Muscle layer of duodenum (tissue), 2 donors: ENCODE data around the gene XPC.

Source experiments
- H3K27ac ChIP-seq: one replicate; pipeline ENCODE4 v1.7.0; 2013; ENCODE audit warnings: mild to moderate bottlenecking, low read length
- H3K27me3 ChIP-seq: one replicate; pipeline ENCODE4 v1.7.0; 2013; ENCODE audit warnings: low read depth, mild to moderate bottlenecking, control low read depth, low read length
- H3K36me3 ChIP-seq, 2 donors: one replicate each; pipeline ENCODE4 v1.7.0; 2013; ENCODE audit warnings: low read length in 2 of 2, control low read depth in 1 of 2, mild to moderate bottlenecking in 1 of 2; ENCODE audit not compliant: insufficient read depth in 2 of 2, control insufficient read depth in 1 of 2
- H3K4me1 ChIP-seq, 2 donors: one replicate each; pipeline ENCODE4 v1.7.0; 2013; ENCODE audit warnings: low read length in 2 of 2, mild to moderate bottlenecking in 2 of 2, control low read depth in 1 of 2, moderate library complexity in 1 of 2; ENCODE audit not compliant: insufficient read depth in 2 of 2, control insufficient read depth in 1 of 2
- H3K4me3 ChIP-seq, 2 donors: one replicate each; pipeline ENCODE4 v1.7.0; 2013; ENCODE audit warnings: low read length in 2 of 2, low read depth in 1 of 2, mild to moderate bottlenecking in 1 of 2
- H3K9me3 ChIP-seq, 2 donors: one replicate each; pipeline ENCODE4 v1.7.0; 2013; ENCODE audit warnings: low read length in 2 of 2, control low read depth in 1 of 2, mild to moderate bottlenecking in 1 of 2; ENCODE audit not compliant: control insufficient read depth in 1 of 2
- donor health status: healthy.

Gene XPC

DNA sequence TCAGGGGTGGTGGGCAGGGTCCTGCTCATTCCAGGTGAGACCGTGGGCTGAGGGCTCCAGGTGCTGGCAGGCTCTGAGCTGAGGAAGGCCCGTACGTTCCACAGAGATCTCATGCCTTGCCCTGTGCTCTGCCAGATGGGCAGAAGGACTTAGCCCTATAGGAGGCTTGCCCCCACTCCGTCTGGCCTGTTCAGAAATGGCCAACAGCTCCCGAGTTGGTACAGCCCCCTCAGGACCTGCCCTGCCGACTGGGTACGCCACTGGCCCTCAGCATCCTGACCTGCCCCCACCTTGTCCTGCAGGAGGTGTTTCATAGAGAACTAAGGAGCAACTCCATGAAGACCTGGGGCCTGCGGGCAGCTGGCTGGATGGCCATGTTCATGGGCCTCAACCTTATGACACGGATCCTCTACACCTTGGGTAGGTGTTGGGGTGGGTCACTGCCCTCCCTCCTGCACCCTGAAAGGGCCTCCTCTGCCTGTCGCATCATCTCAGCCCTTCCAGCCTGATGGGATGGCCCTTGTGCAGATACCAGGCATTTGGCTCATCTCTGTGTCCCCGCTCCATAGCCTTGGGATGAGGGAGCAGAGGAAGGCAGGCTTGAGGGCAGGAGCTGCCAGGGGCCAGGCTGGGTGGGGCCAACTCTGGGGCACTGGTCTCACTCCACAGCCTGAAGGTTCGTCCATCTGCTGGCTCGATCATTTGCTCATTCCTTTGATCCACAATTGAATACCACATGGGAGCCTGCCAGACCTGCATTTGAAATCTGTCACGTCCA lies 39.3 kb downstream of the XPC start:
- H3K4me1 ChIP-seq = peaks cover 5 to 28% of the 10 kb centered on the region in 2 donors
- H3K27ac ChIP-seq = no peak overlapping the region
- no peak overlapping the region for H3K4me3 ChIP-seq
- H3K36me3 ChIP-seq = peaks cover 49 to 81% of the 10 kb centered on the region in 2 donors
- no peaks in the 10 kb centered on the region for H3K9me3 ChIP-seq
- H3K27me3 ChIP-seq = no peaks in the 10 kb centered on the region

DNA sequence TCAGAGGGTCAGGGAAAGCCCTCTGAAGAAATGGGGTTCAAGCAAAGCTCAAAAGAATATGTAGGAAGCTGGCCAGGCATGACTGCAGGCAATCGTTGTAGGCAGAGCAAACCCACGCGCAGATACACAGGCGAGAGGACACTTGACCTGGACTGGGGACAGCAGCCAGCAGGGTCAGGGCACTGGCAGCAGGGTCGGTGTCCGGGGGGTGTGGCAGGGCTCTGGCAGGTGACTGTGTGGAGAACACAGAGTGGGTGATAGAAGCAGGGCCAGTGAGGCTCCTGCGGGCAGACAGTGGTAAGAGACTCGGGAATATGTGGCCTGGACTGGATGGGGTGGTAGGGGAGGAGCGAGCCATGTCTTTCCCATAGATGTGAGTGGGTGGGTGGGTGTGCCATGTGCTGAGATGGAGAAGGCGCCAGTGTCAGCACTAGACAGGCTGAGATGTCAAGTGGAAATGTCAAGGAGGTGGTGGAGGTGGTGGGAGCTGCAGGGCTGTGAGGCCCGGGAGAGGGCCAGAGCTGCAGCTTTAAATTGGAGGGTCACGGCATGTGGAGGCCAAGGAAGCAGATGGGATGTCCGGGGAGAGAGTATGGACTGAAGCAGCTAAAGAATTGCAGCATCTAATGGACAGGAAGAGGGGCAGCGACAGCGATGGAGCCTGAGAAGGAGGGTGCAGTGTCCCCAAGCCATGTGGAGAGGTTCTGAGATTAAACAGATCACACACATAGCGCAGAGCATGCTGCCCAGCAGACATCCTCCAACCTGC lies 40.1 kb downstream of the XPC start:
- H3K27ac ChIP-seq = no peak overlapping the region
- peaks cover 55 to 87% of the 10 kb centered on the region in 2 donors for H3K36me3 ChIP-seq
- no peaks in the 10 kb centered on the region for H3K27me3 ChIP-seq
- H3K4me1 ChIP-seq = peaks cover 0 to 21% of the 10 kb centered on the region in 2 donors
- no peak overlapping the region for H3K4me3 ChIP-seq
- H3K9me3 ChIP-seq = no peaks in the 10 kb centered on the region

DNA sequence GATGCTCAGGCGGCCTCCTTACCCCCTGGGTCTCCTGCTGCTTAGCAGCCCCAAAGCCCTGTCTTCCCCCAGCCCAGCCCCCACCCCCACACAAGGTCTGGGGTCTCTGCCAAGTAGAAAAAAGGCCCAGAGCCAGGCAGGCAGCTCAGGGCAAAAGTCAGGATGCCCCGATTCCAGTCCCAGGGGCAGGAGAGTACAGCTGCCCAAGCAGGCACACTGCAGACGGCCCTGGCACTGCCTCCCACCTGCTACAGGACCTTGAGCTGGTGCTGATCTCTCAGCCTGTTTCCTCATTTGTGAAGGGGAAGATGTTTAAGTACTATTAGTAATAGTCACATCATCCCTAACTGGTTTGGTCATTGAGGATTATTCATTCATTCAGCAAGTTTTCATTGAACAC lies 41.0 kb downstream of the XPC start:
- peaks cover 0 to 21% of the 10 kb centered on the region in 2 donors for H3K4me1 ChIP-seq
- peaks cover 64 to 95% of the 10 kb centered on the region in 2 donors for H3K36me3 ChIP-seq
- no peaks in the 10 kb centered on the region for H3K9me3 ChIP-seq
- H3K4me3 ChIP-seq = no peak overlapping the region
- no peak overlapping the region for H3K27ac ChIP-seq
- H3K27me3 ChIP-seq = no peaks in the 10 kb centered on the region

DNA sequence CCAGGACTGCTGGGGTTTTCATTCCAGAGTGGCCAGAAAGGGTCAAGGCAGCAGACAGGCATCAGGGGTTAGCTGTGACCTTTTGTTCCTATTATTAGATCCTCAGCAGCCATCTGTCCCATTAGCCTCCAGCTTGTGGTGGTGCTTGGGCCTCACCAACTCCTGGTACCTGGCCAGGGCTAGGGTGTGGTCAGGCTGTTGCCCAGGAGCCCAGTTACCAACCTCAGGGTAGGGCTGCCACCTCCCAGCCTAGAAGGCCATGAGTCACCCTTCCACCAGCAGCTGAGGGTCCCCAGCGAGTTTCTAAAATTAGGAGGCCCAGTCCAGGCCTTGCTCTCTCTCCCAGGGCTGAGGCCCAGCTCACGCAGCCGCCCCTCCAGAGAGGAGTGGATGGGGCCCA lies 41.4 kb downstream of the XPC start:
- Histone ChIP-seq H3K27ac (no peak overlapping the region), H3K4me1 (peaks cover 0 to 21% of the 10 kb centered on the region in 2 donors), H3K36me3 (peaks cover 65 to 95% of the 10 kb centered on the region in 2 donors), H3K9me3 (no peaks in the 10 kb centered on the region), H3K27me3 (no peaks in the 10 kb centered on the region), H3K4me3 (no peak overlapping the region)

DNA sequence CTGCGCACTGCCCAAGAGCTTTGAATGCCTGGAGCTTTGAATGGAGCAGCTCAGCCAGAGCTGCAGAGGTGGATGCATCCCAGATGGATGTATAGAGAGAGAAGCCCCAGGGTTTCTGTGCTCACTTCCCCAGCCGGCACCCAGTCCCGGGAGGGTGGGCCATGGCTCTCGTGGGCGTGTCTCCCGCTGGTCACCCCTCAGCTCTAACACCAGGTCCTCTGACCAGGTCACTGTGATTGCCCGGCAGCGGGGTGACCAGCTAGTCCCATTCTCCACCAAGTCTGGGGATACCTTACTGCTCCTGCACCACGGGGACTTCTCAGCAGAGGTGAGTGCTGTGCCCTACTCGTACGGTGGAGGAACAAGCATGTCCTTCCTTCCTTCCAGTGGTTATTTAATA lies 42.8 kb downstream of the XPC start:
- Histone ChIP-seq H3K27ac (no peak overlapping the region), H3K4me3 (no peak overlapping the region), H3K36me3 (peaks cover 71 to 97% of the 10 kb centered on the region in 2 donors), H3K9me3 (no peaks in the 10 kb centered on the region), H3K4me1 (peaks cover 0 to 11% of the 10 kb centered on the region in 2 donors), H3K27me3 (no peaks in the 10 kb centered on the region)

DNA sequence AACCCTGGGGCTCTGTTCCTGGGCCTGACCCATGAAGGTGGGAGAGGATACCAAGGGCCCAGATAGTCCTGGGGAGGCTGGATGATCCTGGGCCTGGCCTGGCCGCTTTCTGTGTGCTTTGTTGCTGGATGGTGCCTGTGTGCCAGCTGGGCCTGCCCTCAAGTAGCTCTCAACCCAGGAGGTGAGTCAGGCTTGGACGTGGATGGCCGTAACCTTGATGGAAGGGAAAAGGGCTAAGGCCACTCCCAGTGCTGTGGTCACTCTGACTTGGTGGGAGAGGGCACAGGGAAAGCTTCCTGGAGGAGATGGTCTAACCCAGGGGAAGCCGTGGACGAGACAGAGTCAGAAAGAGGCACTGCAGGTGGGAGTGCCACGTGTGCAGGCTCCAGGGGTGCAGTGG lies 44.1 kb downstream of the XPC start:
- H3K27me3 ChIP-seq = no peaks in the 10 kb centered on the region
- H3K4me3 ChIP-seq = no peak overlapping the region
- no peaks in the 10 kb centered on the region for H3K9me3 ChIP-seq
- peaks cover 74 to 96% of the 10 kb centered on the region in 2 donors for H3K36me3 ChIP-seq
- no peak overlapping the region for H3K27ac ChIP-seq
- H3K4me1 ChIP-seq = peaks cover 0 to 6% of the 10 kb centered on the region in 2 donors

DNA sequence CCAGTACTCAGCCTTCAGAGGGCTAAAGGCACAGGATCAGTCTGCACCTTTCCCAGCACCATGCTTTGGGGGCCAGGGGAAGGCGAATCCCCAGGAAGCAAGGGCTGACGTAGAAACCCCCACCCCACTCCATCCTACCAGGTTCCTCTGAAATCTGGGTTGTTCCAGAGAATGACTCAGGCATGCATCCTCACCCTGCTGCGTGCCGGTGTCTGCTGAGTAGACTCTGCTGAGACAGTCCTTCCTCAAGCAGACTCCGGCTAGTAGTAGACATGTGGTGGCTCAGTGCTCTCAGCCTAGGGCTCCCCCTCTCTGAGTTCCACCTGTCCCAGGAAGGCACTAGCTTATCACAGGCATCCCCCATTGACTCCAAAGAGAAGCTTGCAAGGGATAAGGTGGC lies 44.5 kb downstream of the XPC start:
- Histone ChIP-seq H3K4me1 (peaks cover 0 to 6% of the 10 kb centered on the region in 2 donors), H3K27me3 (no peaks in the 10 kb centered on the region), H3K27ac (no peak overlapping the region), H3K36me3 (peaks cover 72 to 94% of the 10 kb centered on the region in 2 donors), H3K9me3 (no peaks in the 10 kb centered on the region), H3K4me3 (no peak overlapping the region)

DNA sequence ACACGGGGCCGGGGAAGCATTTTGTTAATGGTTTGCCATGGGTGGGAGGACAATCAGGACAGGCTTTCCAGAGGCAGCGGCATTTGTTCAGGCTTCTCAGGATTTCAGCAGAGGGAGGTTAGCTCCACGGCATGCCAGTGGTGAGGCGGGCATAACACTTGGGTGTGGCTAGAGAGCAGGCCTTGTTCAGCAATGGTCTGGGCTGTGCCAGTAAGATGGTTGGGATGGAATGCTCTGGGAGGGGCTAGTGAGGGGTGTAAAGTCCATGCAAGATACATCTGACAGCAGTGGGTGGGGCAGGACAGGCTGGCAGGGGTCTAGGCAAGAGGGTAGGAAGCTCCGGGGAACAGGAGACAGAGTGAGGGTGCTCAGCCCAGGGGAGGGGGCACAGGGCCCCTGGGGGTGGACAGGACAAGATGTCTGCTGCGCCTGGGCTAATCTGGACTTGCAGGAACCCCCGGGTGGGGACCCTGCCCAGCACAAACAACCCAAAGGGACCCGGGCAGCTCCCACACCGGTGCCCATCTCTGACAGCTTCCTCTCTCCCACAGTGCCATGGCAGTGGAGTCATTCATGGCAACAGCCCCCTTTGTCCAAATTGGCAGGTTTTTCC lies 45.1 kb downstream of the XPC start:
- Histone ChIP-seq H3K9me3 (no peaks in the 10 kb centered on the region), H3K36me3 (peaks cover 77 to 96% of the 10 kb centered on the region in 2 donors), H3K4me1 (peaks cover 0 to 6% of the 10 kb centered on the region in 2 donors), H3K4me3 (no peak overlapping the region), H3K27ac (no peak overlapping the region), H3K27me3 (no peaks in the 10 kb centered on the region)

DNA sequence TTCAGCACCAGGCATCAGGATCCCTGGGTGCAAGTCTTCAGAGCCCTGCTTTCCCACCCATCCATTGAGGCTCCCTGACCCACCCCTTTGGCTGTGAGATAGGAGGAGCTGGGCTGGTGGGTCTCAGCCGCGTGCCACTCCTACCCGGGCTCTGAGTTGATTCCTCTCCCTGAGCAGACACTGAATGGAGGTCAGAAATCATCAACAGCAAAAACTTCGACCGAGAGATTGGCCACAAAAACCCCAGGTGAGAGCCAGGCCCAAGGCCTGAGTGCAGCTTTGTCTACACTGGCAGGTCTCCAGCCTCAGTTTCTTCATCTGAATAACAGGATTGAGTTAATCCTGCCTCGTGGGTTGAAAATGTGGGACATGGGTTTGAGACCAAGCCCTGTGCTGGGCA lies 45.7 kb downstream of the XPC start:
- Histone ChIP-seq H3K27ac (no peak overlapping the region), H3K36me3 (peaks cover 82 to 94% of the 10 kb centered on the region in 2 donors)

DNA sequence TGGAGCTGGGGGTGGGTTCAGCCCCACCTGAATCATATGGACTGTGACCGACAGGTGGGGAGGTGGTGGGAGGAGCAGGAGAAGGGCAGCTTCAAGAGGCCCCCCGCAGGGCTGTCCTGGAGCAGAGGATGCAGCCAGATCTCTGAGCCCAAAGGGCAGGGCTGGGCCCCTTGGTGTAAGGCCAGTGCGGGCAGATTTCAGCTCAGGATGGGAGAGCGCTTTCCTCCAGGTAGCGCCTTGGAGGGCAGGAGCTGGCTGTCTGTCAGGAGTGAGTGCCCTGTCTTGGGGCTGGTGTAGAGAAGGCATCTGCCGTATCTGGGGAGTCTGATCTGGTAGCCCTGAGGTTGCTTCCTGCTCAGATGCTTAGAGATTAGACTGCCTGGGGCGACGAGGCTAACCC lies 46.3 kb downstream of the XPC start:
- Histone ChIP-seq H3K36me3 (peaks cover 82 to 89% of the 10 kb centered on the region in 2 donors), H3K27me3 (no peaks in the 10 kb centered on the region), H3K27ac (no peak overlapping the region), H3K9me3 (no peaks in the 10 kb centered on the region), H3K4me1 (peaks cover 0 to 8% of the 10 kb centered on the region in 2 donors), H3K4me3 (no peak overlapping the region)

More for the DNA sequence above, 45.7 kb downstream of the XPC start:
- Histone ChIP-seq H3K9me3 (no peaks in the 10 kb centered on the region), H3K4me3 (no peak overlapping the region), H3K4me1 (peaks cover 0 to 6% of the 10 kb centered on the region in 2 donors), H3K27me3 (no peaks in the 10 kb centered on the region)

DNA sequence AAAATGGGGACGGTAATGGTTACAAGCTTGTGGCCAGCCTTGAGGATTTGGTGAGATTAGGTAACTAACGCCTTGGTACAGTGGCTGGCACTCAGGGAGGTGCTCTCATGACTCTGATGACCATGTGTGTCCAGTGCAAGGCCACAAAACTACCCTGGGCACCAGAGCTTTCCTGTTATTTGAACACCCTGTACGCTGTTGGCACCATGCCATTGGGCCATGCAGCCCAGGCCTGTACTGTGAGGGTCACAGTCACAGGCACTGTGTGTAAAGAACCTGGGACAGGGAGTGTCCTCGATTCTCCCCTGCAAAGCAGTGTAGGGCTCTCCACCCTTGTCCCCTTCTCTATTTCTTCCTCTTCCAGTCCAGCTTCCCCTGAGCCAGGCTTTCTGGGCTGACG lies 47.3 kb downstream of the XPC start:
- Histone ChIP-seq H3K4me1 (peaks cover 8 to 15% of the 10 kb centered on the region in 2 donors), H3K9me3 (no peaks in the 10 kb centered on the region)

More for the DNA sequence above, 47.3 kb downstream of the XPC start:
- peaks cover 74 to 79% of the 10 kb centered on the region in 2 donors for H3K36me3 ChIP-seq
- H3K27ac ChIP-seq = no peak overlapping the region
- no peaks in the 10 kb centered on the region for H3K27me3 ChIP-seq
- no peak overlapping the region for H3K4me3 ChIP-seq
